Activated naive CD4-positive, alpha-beta T cell treated with anti-CD3 and anti-CD28 coated beads, Interleukin-2, amount 50 U/mL, for 16 hours (primary cell): ENCODE data around the gene OR2T11.
"Not testable (repeated sequence)": the region's sequence is repeated elsewhere in the genome, so short reads cannot be mapped to it uniquely, and the experiment has no call there.

Experiments used
- DNase-seq: peaks from one replicate; pipeline ENCODE4 v3.0.0-alpha.2; 2020

The OR2T11 gene

GRCh38 chr1:248618119-248618518, 16.8 kb downstream of the OR2T11 start:
- no peak for DNase-seq

- no peak for DNase-seq
Measured at GRCh38 chr1:248613742-248614141, 21.1 kb downstream of the OR2T11 start.

- peak; percentile 23 for DNase-seq
Measured at GRCh38 chr1:248611883-248612414, 22.9 kb downstream of the OR2T11 start.

- DNase-seq, result no peak
Measured at GRCh38 chr1:248610301-248610700, 24.6 kb downstream of the OR2T11 start.

- DNase-seq, result no peak
Measured at GRCh38 chr1:248599396-248599795, 35.5 kb downstream of the OR2T11 start.

GRCh38 chr1:248597589-248597988, 37.3 kb downstream of the OR2T11 start, which contains the start of gene OR2T10:
OR2T10 (minus strand) TSS chr1:248597700; CDS start chr1:248593768, 3,932 bp downstream.
- no peak for DNase-seq

- DNase-seq, result no peak
Measured at GRCh38 chr1:248596615-248597014, 38.3 kb downstream of the OR2T11 start.

GRCh38 chr1:248593226-248593625, 41.7 kb downstream of the OR2T11 start:
- DNase-seq, result no peak

GRCh38 chr1:248592655-248593054, 42.2 kb downstream of the OR2T11 start:
- DNase-seq, result no peak

GRCh38 chr1:248590055-248590454, 44.8 kb downstream of the OR2T11 start:
- no peak for DNase-seq

GRCh38 chr1:248589334-248589733, 45.6 kb downstream of the OR2T11 start:
- DNase-seq, result no peak

GRCh38 chr1:248585266-248585665, 49.6 kb downstream of the OR2T11 start:
- DNase-seq, result no peak

GRCh38 chr1:248576260-248576980, 58.5 kb downstream of the OR2T11 start:
- no peak for DNase-seq

GRCh38 chr1:248574657-248575056, 60.2 kb downstream of the OR2T11 start, which contains the start of gene OR2T34:
OR2T34 (minus strand) TSS chr1:248574757; CDS start chr1:248574757, 0 bp downstream.
- DNase-seq, result not testable (repeated sequence)

- not testable (repeated sequence) for DNase-seq
Measured at GRCh38 chr1:248573856-248574255, 61.0 kb downstream of the OR2T11 start.
